HL-60 (cell line): Measurements from ENCODE around the gene HACL1.

Experiments used
- DNase-seq, 2 experiments: peaks; one replicate each; pipeline ENCODE4 v3.0.0-alpha.2; 2010 to 2020; ENCODE audit warnings: low read depth in 1 of 2, low spot score in 1 of 2
- H3K27ac ChIP-seq: fragments of 250-450 bp; sonication (Bioruptor Pico); replicated peaks from 2 replicates; pipeline ENCODE4 v1.5.1; 2020; ENCODE audit warnings: mild to moderate bottlenecking, moderate library complexity
- H3K27me3 ChIP-seq: fragments of 250-450 bp; sonication (Bioruptor Pico); 2 replicates; pipeline ENCODE4 v1.5.1; 2021; ENCODE audit warnings: mild to moderate bottlenecking, moderate library complexity; ENCODE audit not compliant: insufficient read depth, poor library complexity, severe bottlenecking
- H3K4me3 ChIP-seq: replicated peaks from 2 replicates; pipeline ENCODE4 v1.5.1; 2011; ENCODE audit warnings: mild to moderate bottlenecking, control low read depth, low read length; ENCODE audit not compliant: insufficient read depth
- CTCF ChIP-seq: IDR thresholded peaks from one replicate; pipeline ENCODE4 v1.5.1; 2011; ENCODE audit warnings: low read length, control low read depth, inconsistent platforms; ENCODE audit not compliant: insufficient read depth
- GABPA ChIP-seq: IDR thresholded peaks from 2 replicates; pipeline ENCODE4 v1.6.1; 2012; ENCODE audit warnings: low read depth
- POLR2AphosphoS5 ChIP-seq: IDR thresholded peaks from 2 replicates; pipeline ENCODE4 v1.6.1; 2012; ENCODE audit warnings: low read depth
- REST ChIP-seq: IDR thresholded peaks from 2 replicates; pipeline ENCODE4 v1.6.1; 2012; ENCODE audit warnings: low read depth; ENCODE audit not compliant: insufficient replicate concordance
- SPI1 ChIP-seq: IDR thresholded peaks from 2 replicates; pipeline ENCODE4 v1.6.1; 2012; ENCODE audit warnings: low read depth, mild to moderate bottlenecking, borderline replicate concordance

The HACL1 gene

GRCh38 chr3:15636028-15636709 lies 34.8 kb upstream of the HACL1 start:
- H3K4me3 ChIP-seq = no peak overlapping the region
- peak overlapping the region; percentile 66 for H3K27ac ChIP-seq

GRCh38 chr3:15635121-15635661 lies 33.8 kb upstream of the HACL1 start:
- Histone ChIP-seq H3K4me3 (no peak overlapping the region), H3K27ac (no peak overlapping the region), H3K27me3 (no peaks in the 10 kb centered on the region)
- TF ChIP-seq GABPA (no peak), POLR2AphosphoS5 (no peak), CTCF (no peak), REST (no peak), SPI1 (no peak)
- DNase-seq = no peak

More at GRCh38 chr3:15636028-15636709, 34.8 kb upstream of the HACL1 start:
- TF ChIP-seq POLR2AphosphoS5 = no peak
- TF ChIP-seq SPI1 = no peak
- no peak for TF ChIP-seq CTCF
- no peak for TF ChIP-seq GABPA
- no peak for TF ChIP-seq REST
- H3K27me3 ChIP-seq = no peaks in the 10 kb centered on the region
- DNase-seq = peak; percentile 36 to 58

GRCh38 chr3:15634671-15635070 lies 33.3 kb upstream of the HACL1 start:
- H3K4me3 ChIP-seq = no peak overlapping the region
- H3K27ac ChIP-seq = no peak overlapping the region
- DNase-seq = no peak
- TF ChIP-seq CTCF (no peak), POLR2AphosphoS5 (no peak), GABPA (no peak), REST (no peak), SPI1 (no peak)
- H3K27me3 ChIP-seq = no peaks in the 10 kb centered on the region
